GDM1 (cell line): Measurements from ENCODE around the gene RLN2.
"Not testable (repeated sequence)": the region's sequence is repeated elsewhere in the genome, so short reads cannot be mapped to it uniquely, and the experiment has no call there.

ENCODE experiments used
- DNase-seq: peaks from one replicate; lab custom pipeline; 2025; lab: John Stamatoyannopoulos, UW

The RLN2 gene, protein sequence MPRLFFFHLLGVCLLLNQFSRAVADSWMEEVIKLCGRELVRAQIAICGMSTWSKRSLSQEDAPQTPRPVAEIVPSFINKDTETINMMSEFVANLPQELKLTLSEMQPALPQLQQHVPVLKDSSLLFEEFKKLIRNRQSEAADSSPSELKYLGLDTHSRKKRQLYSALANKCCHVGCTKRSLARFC

DNA sequence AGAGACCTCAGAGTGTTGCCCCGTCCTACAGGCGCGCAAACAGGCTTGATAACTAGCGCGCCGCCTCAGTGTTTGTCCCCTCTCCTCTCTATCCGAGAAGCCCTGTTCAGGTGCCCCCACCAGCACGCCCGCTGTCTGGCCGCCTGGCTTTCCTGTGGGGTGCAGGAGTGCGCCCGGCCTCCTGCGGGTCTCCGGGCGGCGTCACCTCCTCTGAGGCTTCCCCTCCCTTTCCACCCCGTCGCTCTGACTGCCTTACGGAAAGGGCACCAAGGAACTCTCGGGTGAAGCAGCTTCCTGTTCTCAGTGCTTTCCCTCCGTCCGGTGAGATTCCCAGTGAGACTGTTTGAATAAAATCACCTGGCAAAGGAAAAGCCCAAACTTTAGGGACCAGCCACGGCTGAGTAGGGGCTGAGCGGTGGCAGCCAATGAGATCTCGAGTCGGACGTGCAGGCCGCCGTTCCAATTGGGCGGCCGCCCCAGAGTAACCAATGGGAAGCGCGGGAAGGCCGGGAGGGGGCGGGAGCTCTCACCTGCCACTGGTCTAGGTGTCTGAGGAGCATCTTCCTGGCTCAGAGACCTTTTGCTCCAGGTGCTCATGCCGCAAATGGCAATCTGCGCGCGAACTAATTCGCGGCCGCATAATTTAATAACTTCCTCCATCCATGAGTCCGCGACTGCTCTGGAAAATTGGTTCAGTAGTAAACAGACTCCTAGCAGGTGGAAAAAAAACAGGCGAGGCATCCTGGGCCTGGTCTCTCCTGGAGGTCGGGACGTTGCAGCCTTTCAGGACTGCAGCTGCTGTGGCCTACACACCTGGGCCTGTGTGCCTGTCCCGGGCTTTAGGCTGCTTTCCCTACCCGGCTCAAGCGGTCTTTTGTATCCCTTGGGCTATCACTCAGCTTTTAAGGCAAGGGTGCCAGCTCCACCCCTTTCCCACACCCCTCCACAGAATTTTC is at the start of gene RLN2:
TSS of gene RLN2 (minus strand) at position 877 of the 956 bp plus-strand sequence. CDS start at position 741, 136 bp downstream.
- DNase-seq = not testable (repeated sequence)

- no peak for DNase-seq
Observed at GRCh38 chr9:5354184-5354583, 49.7 kb upstream of the RLN2 start.

DNA sequence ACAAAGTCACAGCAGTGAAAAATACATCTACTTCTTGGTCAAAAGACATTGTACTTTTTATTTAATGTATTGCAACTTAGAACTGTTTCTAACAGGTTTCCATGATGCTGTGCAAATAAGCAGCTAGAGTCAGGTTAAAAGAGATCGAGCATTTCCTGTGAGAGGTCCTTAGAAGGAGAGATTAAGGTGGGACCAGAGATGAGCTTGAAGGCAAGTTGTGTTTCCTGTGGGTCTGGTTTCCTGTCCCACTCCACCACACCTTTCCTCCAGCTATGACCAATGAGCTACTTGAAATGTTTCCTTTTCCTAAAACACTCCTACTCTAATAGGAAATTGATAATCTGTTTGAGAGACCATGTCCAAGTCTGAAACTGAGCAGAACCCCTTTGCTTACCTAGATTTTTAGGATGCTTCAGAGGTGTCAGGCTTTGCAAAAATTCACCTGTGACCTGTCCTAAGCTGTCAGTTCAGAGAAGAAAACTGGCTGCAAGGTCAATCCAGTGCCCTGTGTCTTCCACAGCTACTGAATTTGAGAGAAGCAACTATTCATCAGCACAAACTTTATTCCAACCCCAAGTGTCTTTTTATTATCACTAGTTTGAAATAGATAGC is 48.2 kb upstream of the RLN2 start:
- no peak for DNase-seq

DNA sequence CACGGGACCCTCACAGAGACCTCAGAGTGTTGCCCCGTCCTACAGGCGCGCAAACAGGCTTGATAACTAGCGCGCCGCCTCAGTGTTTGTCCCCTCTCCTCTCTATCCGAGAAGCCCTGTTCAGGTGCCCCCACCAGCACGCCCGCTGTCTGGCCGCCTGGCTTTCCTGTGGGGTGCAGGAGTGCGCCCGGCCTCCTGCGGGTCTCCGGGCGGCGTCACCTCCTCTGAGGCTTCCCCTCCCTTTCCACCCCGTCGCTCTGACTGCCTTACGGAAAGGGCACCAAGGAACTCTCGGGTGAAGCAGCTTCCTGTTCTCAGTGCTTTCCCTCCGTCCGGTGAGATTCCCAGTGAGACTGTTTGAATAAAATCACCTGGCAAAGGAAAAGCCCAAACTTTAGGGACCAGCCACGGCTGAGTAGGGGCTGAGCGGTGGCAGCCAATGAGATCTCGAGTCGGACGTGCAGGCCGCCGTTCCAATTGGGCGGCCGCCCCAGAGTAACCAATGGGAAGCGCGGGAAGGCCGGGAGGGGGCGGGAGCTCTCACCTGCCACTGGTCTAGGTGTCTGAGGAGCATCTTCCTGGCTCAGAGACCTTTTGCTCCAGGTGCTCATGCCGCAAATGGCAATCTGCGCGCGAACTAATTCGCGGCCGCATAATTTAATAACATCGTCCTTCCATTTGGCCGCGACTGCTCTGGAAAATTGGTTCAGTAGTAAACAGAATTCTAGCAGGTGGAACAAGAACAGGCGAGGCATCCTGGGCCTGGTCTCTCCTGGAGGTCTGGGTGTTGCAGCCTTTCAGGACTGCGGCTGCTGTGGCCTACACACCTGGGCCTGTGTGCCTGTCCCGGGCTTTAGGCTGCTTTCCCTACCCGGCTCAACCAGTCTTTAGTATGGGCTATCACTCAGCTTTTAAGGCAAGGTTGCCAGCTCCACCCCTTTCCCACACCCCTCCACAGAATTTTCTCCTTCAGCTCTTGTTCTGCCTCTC is 34.8 kb upstream of the RLN2 start, which contains the start of gene RLN1:
TSS of gene RLN1 (minus strand) at position 885 of the 990 bp plus-strand sequence. CDS start at position 755, 130 bp downstream.
- DNase-seq = not testable (repeated sequence)

DNA sequence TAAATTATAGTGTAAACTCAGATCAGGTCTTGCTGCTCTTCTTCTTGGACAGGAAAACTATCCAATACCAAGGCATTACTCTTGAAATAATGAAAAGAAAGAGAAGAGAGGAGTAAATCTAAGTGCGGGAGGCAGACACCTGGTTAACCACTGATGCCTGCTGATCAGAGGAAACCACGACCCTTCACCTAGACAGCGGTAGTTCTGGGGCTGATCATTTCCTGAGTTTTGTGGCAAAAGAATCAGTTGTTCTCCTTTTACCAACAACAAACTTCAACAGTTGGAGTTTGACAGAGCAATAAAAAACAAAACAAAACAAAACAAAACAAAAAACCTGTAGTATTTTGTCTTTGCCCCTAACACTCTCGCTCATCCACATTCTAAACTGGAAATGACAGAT is 32.2 kb upstream of the RLN2 start:
- no peak for DNase-seq

DNA sequence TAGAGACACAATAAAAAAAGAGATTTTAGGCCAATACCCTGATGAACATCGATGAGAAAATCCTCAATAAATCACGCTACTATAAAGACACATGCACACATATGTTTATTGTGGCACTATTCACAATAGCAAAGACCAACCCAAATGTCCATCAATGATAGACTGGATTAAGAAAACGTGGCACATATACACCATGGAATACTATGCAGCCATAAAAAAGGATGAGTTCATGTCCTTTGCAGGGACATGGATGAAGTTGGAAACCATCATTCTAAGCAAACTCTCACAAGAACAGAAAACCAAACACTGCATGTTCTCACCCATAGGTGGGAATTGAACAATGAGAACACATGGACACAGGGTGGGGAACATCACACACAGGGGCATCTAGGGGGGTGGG is 26.8 kb upstream of the RLN2 start:
- not testable (repeated sequence) for DNase-seq

DNA sequence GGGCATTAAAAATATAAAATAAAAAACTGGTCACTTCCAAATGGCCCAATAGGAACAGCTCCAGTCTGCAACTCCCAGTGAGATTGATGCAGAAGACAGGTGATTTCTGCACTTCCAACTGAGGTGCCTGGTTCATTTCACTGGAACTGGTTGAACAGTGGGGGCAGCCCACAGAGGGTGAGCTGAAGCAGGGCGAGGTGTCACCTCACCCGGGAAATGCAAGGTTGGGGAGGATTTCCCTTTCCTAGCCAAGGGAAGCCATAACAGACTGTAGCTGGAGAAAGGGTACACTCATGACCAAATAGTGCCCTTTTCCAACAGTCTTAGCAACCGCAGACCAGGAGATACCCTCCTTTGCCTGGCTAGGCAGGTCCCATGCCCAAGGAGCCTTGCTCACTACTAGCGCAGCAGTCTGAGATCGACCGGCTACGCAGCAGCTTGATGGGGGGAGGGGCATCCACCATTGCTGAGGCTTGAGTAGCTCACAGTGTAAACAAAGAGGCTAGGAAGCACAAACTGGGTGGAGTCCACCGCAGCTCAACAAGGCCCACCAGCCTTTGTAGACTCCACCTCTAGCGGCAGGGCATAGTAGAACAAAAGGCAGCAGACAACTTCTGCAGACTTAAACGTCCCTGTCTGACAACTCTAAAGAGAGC is 22.5 kb upstream of the RLN2 start:
- no peak for DNase-seq

DNA sequence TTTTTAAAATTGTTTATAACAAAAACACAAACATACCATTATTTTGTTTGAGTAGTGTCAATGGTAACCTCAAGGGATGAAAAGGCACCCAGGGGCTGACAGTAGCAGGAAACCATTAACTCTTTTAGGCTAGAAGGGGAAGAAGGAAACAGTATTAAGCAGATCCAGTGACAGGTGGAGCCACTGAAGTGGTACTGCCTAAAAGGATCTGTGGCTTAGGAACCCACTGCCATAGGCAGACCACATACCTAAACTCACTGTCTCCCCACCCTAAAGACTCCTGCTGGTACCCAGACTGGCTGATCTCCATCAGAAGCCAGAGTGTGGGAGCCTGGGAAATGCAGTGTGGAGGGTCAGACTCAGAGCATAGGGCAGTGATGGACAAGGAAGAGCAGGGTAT is 21.7 kb upstream of the RLN2 start:
- DNase-seq = no peak

GRCh38 chr9:5321601-5322000 is 17.1 kb upstream of the RLN2 start:
- not testable (repeated sequence) for DNase-seq

- DNase-seq = no peak
Observed at GRCh38 chr9:5321058-5321457, 16.5 kb upstream of the RLN2 start.

GRCh38 chr9:5316406-5316805 is 11.9 kb upstream of the RLN2 start:
- not testable (repeated sequence) for DNase-seq

DNA sequence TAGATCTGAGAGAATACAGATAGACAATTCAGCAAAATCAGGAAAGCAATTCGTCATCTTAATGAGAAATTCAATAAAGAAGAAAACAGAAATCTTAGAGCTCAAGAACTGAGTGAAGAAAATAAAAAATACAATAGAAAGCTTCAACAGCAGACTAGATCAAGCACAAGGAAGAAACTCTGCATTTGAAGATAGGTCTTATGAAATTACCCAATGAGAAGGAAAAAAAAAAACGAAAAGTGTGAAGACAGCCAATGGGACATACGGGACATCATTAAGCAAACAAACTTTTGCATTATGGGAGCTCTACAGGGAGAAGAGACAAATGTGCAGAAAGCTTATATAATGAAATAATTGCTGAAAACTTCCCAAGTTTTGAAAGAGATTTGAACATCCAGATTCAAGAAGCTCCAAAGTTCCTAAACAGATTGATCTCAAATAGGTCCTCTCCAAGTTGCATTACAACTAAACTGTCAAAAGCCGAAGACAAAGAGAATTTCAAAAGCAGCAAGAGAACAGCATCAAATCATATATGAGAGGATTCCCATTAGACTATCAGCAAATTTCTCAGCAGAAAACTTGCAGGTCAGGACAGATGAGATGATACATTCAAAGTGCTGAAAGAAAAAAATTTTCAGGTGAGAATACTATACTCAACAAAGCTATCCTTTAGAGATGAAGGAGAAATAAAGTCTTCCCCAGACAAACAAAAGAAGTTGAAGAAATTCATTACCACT is 10.8 kb upstream of the RLN2 start:
- DNase-seq = no peak

GRCh38 chr9:5310851-5311250 is 6.3 kb upstream of the RLN2 start:
- DNase-seq = no peak

DNA sequence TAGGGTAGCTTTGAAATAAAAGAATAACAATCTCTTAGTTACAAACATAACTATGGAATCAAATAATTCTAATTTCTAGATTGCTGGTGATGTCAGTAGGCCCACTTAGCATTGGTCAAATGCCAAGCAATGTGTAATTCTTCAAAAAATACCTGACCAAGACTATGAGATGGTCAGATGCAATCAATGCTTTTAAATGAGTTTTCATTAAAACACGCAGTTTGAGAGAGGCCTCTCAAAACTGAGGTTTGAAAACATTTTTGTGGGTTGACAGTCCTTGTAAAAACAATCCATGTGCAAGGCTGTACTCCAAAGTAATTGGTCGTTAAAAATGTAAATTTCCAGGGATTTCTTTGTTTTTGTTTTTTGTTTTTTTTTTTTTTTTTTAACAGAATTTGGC is 1.2 kb upstream of the RLN2 start:
- DNase-seq = no peak

- no peak for DNase-seq
Observed at GRCh38 chr9:5301544-5301943, 3.0 kb downstream of the RLN2 start.

GRCh38 chr9:5292141-5292540 is 12.4 kb downstream of the RLN2 start:
- DNase-seq = no peak

GRCh38 chr9:5288591-5288990 is 15.9 kb downstream of the RLN2 start:
- DNase-seq = no peak

DNA sequence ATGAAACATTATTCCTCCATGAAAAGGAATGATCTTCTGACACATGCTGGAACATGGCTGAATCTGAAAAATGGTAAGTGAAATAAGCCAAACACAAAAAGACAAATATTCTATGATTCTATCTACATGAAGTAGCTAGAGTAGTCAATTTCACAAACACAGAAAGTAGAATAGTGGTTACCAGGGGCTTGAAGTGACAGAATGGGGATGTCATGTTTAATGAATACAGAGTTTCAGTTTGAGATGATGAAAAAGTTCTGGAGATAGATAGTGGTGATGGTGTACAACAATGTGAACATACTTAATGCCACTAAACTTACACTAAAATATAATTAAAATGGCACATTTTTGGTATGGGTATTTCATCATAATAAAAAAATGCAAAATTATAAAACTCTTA is 18.3 kb downstream of the RLN2 start:
- DNase-seq = no peak

DNA sequence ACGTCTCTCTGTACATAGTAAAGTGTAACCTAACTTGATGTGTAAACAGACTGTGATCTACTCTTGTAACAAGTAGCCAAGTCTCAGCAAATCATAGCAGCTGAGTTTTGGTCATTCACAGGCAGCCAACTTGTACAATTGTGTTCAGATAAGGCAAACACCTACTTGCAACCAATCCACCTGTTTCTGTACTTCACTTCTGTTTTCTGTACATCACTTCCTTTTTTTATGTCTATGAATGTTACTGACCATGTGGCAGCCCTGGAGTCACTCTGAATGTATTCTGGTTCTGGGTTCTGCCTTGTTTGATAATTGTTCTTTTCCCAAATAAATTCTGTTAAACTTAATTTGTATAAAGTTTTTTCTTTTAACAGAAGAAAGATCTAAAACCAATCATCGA is 26.0 kb downstream of the RLN2 start:
- no peak for DNase-seq

DNA sequence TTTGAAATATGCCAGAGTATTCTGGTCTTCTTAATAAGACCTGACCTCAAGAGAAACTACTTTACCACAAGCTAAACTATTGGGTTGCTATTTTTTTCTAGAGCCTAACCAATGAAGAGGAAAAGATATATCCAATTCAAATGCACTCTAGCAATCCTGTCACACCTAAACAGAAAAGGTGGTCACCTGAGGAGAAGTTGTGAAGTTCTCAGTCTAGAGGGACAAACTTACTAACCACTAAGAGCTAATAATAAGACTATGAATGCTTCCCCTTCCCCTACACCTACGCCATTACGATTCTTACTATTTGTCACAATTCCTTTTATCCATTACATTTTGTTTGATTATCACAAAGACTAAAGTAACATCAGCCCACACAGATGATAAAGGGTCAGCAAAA is 29.7 kb downstream of the RLN2 start:
- no peak for DNase-seq
